Brain microvascular endothelial cell (primary cell): ENCODE measurements around the gene AGBL4.
"Not testable (repeated sequence)": the region's sequence is repeated elsewhere in the genome, so short reads cannot be mapped to it uniquely, and the experiment has no call there.

ENCODE experiments used
- DNase-seq: peaks from one replicate; pipeline ENCODE4 v3.0.0-alpha.2; 2020
- H3K27ac ChIP-seq: fragments of 250-450 bp; sonication (Bioruptor Pico); 2 replicates; pipeline ENCODE4 v1.5.1; 2020; ENCODE audit warnings: mild to moderate bottlenecking, moderate library complexity
- H3K27me3 ChIP-seq: fragments of 250-450 bp; sonication (Bioruptor Pico); replicated peaks from 2 replicates; pipeline ENCODE4 v1.5.1; 2020; ENCODE audit warnings: mild to moderate bottlenecking
- H3K36me3 ChIP-seq: fragments of 250-450 bp; sonication (Bioruptor Pico); replicated peaks from 2 replicates; pipeline ENCODE4 v1.5.1; 2020; ENCODE audit warnings: mild to moderate bottlenecking
- H3K4me3 ChIP-seq: 2 replicates; pipeline ENCODE4 v1.5.1; 2011; ENCODE audit warnings: low read depth, mild to moderate bottlenecking, control low read depth, low read length, moderate library complexity
- CTCF ChIP-seq: IDR thresholded peaks from 2 replicates; pipeline ENCODE4 v1.5.1; 2011; ENCODE audit warnings: low read depth, mild to moderate bottlenecking, moderate library complexity, low read length, control low read depth, inconsistent platforms; ENCODE audit errors: missing control alignments
- in situ Hi-C: cut with HindIII; loops from 2 replicates; pipeline ENCODE4 v1.10.0; 2017; ENCODE audit warnings: low sequenced_read_pairs, low pct_ligation_motif_present

Gene AGBL4

GRCh38 chr1:49318218-49318617 is 705.5 kb downstream of the AGBL4 start:
- Histone ChIP-seq H3K27ac (no peak overlapping the region), H3K27me3 (no peaks in the 10 kb centered on the region), H3K4me3 (no peak overlapping the region), H3K36me3 (no peaks in the 10 kb centered on the region)
- TF ChIP-seq CTCF = no peak
- DNase-seq = no peak
- in situ Hi-C loops = no loop called here

DNA sequence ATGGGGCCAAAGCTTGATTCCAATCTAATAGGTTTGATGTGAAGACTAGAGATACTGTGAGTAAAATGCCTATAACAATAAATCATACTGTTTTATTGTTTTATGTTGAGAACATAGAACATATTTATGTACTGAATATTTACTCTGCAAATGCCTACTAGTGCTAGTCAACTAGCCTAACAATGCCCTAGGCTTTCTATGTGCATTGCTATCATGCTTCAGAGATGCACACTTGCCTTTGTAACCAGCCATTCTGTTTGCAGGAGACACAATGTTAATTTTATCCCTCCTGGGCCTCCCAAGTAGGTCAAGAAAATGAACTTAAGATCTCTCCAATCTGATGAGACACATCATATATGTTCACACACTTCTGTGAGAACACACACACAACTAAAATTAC is 716.3 kb downstream of the AGBL4 start:
- no peak for TF ChIP-seq CTCF
- no peak for DNase-seq
- in situ Hi-C loops = no loop called here
- H3K4me3 ChIP-seq = no peak overlapping the region
- no peaks in the 10 kb centered on the region for H3K36me3 ChIP-seq
- no peak overlapping the region for H3K27ac ChIP-seq
- no peaks in the 10 kb centered on the region for H3K27me3 ChIP-seq

GRCh38 chr1:49306507-49307070 is 717.2 kb downstream of the AGBL4 start:
- H3K36me3 ChIP-seq = no peaks in the 10 kb centered on the region
- no peak overlapping the region for H3K4me3 ChIP-seq
- no peak for DNase-seq
- no peak overlapping the region for H3K27ac ChIP-seq
- no peak for TF ChIP-seq CTCF
- in situ Hi-C loops = no loop called here
- no peaks in the 10 kb centered on the region for H3K27me3 ChIP-seq

DNA sequence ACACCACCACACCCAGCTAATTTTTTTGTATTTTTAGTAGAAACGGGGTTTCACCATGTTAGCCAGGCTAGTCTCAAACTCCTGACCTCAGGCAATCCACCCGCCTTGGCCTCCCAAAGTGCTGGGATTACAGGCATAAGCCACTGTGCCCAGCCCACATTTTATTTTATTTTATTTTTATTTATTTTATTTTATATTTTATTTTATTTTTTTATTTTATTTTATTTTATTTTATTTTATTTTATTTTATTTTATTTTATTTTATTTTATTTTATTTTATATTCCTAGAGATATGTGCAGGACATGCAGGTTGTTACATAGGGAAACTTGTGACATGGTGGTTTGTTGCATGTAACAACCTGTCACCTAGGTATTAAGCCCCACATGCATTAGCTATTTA is 721.4 kb downstream of the AGBL4 start:
- H3K27me3 ChIP-seq, in situ Hi-C loops, H3K36me3 ChIP-seq, H3K27ac ChIP-seq, H3K4me3 ChIP-seq, DNase-seq: not testable (repeated sequence)

DNA sequence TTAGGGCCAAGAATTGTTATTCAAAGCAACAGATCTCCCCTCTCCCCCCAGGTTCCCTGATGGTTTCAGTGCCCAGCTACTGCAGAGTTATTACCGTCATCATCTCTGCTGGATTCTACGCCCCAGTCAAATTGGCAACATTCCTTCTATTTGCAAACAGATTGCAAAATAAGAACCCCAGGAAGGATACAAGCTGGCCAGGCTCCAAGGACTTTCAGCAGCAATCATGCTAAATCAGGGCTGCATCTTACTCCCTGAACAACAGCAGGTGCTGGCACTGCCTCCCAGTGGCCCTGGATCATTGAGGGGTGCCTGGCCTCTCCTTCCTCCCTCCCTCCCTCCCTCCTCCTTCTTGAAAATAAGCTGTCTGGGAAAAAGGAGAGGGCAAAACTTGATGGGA is 725.5 kb downstream of the AGBL4 start:
- in situ Hi-C loops = no loop called here
- no peaks in the 10 kb centered on the region for H3K36me3 ChIP-seq
- no peaks in the 10 kb centered on the region for H3K27me3 ChIP-seq
- DNase-seq = no peak
- no peak for TF ChIP-seq CTCF
- H3K27ac ChIP-seq = no peak overlapping the region
- no peak overlapping the region for H3K4me3 ChIP-seq

- H3K27me3 ChIP-seq = no peaks in the 10 kb centered on the region
- TF ChIP-seq CTCF = no peak
These were observed 726.0 kb downstream of the AGBL4 start for GRCh38 chr1:49297783-49298182.

More at GRCh38 chr1:49297783-49298182, 726.0 kb downstream of the AGBL4 start:
- H3K36me3 ChIP-seq = no peaks in the 10 kb centered on the region
- in situ Hi-C loops = no loop called here
- no peak overlapping the region for H3K4me3 ChIP-seq
- H3K27ac ChIP-seq = no peak overlapping the region
- DNase-seq = no peak
